ENCODE data around the gene PPP1R7.

PPP1R7 gene

GRCh38 chr2:241200822-241201395 lies 50.6 kb downstream of the PPP1R7 start:
- TF ChIP-seq CTCF (IDR thresholded peaks at IDR 0.05; ENCODE audit: extremely low read depth, insufficient read depth, missing control alignments) = no peak
- in situ Hi-C loops (cut with MboI; ENCODE audit: low pct_unique_long_range_greater_than_20kb, low sequenced_read_pairs, unreplicated experiment) = no loop called here
- no peak for DNase-seq (ENCODE audit: low spot score)

GRCh38 chr2:241201445-241202267 lies 51.4 kb downstream of the PPP1R7 start:
- in situ Hi-C loops (cut with MboI; ENCODE audit: low pct_unique_long_range_greater_than_20kb, low sequenced_read_pairs, unreplicated experiment) = no loop called here
- no peak for DNase-seq (ENCODE audit: low spot score)
- no peak for TF ChIP-seq CTCF (IDR thresholded peaks at IDR 0.05; ENCODE audit: extremely low read depth, insufficient read depth, missing control alignments)

GRCh38 chr2:241202268-241202585 lies 52.0 kb downstream of the PPP1R7 start:
- DNase-seq (ENCODE audit: low spot score) = no peak
- in situ Hi-C loops (cut with MboI; ENCODE audit: low pct_unique_long_range_greater_than_20kb, low sequenced_read_pairs, unreplicated experiment) = no loop called here
- no peak for TF ChIP-seq CTCF (IDR thresholded peaks at IDR 0.05; ENCODE audit: extremely low read depth, insufficient read depth, missing control alignments)

GRCh38 chr2:241202681-241203080 lies 52.4 kb downstream of the PPP1R7 start:
- in situ Hi-C loops (cut with MboI; ENCODE audit: low pct_unique_long_range_greater_than_20kb, low sequenced_read_pairs, unreplicated experiment) = no loop called here
- no peak for TF ChIP-seq CTCF (IDR thresholded peaks at IDR 0.05; ENCODE audit: extremely low read depth, insufficient read depth, missing control alignments)
- no peak for DNase-seq (ENCODE audit: low spot score)

GRCh38 chr2:241203218-241204009 lies 53.1 kb downstream of the PPP1R7 start:
- TF ChIP-seq CTCF (IDR thresholded peaks at IDR 0.05; ENCODE audit: extremely low read depth, insufficient read depth, missing control alignments) = no peak
- DNase-seq (ENCODE audit: low spot score) = no peak
- in situ Hi-C loops (cut with MboI; ENCODE audit: low pct_unique_long_range_greater_than_20kb, low sequenced_read_pairs, unreplicated experiment) = no loop called here

- in situ Hi-C loops (cut with MboI; ENCODE audit: low pct_unique_long_range_greater_than_20kb, low sequenced_read_pairs, unreplicated experiment) = no loop called here
- no peak for DNase-seq (ENCODE audit: low spot score)
- TF ChIP-seq CTCF (IDR thresholded peaks at IDR 0.05; ENCODE audit: extremely low read depth, insufficient read depth, missing control alignments) = no peak
Observed at GRCh38 chr2:241204010-241204384, 53.7 kb downstream of the PPP1R7 start.

Measured in GM13977 (cell line).